Lower lobe of right lung (tissue), 2 donors: ENCODE results near the gene KRT4. TPM values are rescaled to one million over a fixed set of nuclear protein-coding genes. Genes with fewer than 3 reads are reported as not detected.

Experiments
- ATAC-seq, 2 donors: fragments of 200-7000 bp; cut with Tn5 transposase; one replicate each; pipeline ENCODE4 v1.9.1; 2020 to 2022; ENCODE audit warnings: mild to moderate bottlenecking in 2 of 2, moderate library complexity in 2 of 2
- DNase-seq: peaks from one replicate; pipeline ENCODE4 v3.0.0-alpha.2; 2020
- H3K27ac ChIP-seq: fragments of 200-600 bp; one replicate; pipeline ENCODE4 v1.8.0; 2022
- H3K27me3 ChIP-seq: fragments of 200-600 bp; one replicate; pipeline ENCODE4 v1.8.0; 2022; ENCODE audit warnings: low read depth
- H3K36me3 ChIP-seq: fragments of 200-600 bp; one replicate; pipeline ENCODE4 v1.8.0; 2022; ENCODE audit warnings: mild to moderate bottlenecking
- H3K4me1 ChIP-seq: fragments of 200-600 bp; one replicate; pipeline ENCODE4 v1.8.0; 2022
- H3K4me3 ChIP-seq: fragments of 200-600 bp; one replicate; pipeline ENCODE4 v1.8.0; 2022; ENCODE audit warnings: mild to moderate bottlenecking
- H3K9me3 ChIP-seq: fragments of 200-600 bp; one replicate; pipeline ENCODE4 v1.8.0; 2022
- intact Hi-C: fragments of 100-400 bp; cut with DNase I; formaldehyde crosslinking; loops from one replicate; pipeline ENCODE4 v1.11.0; 2022
- total RNA-seq: library from RNA; stranded (reverse); fragmentation: NEBNext Ultra II Directional; extraction: Animal tissue kit (Norgen Biotek cat#: 25700); gene quantifications from one replicate; pipeline ENCODE4 v1.2.1, GENCODE V29; 2021
- TF ChIP-seq, protein P1 (sequence below): fragments of 200-600 bp; IDR thresholded peaks from one replicate; pipeline ENCODE4 v1.8.0; 2022; ENCODE audit warnings: antibody characterized with exemption, mild to moderate bottlenecking
- donor health status: DM: no; HTN: yes; CAD: no; lungs with severe emphysema.

KRT4 gene
- total RNA-seq, 1 donor from 2014 or later, result 6.4 TPM

DNA sequence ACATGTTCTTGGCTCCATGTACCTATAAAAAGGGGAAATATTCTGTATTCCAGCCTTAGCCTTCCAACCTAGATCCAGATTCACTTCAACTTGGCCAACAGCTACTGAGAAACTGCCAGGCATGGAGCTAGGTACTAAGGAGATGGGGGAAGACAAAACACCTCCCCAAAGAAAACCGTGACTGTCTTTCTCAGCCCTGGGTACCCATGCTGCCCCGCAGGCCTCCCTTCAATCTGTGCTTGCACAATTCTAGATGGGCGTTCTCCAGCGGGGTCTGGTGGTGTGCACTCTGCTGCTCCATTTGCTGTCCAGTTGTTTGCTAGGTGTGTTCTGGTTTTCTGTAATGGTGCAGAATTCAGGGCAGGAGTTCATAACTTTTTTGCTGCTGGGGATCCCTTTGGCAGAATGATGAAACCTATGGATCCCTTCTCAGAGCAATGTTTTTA lies 817 bp upstream of the KRT4 start:
- intact Hi-C loops, result no loop called here
- H3K9me3 ChIP-seq, result no peaks in the 10 kb centered on the region
- no peak for DNase-seq
- peak; percentile 17 to 43 for ATAC-seq
- no peak overlapping the region for H3K27ac ChIP-seq
- H3K36me3 ChIP-seq, result no peaks in the 10 kb centered on the region
- peaks cover 8% of the 10 kb centered on the region for H3K4me1 ChIP-seq
- no peak overlapping the region for H3K4me3 ChIP-seq
- H3K27me3 ChIP-seq, result peaks cover 35% of the 10 kb centered on the region
- TF ChIP-seq, protein P1, sequence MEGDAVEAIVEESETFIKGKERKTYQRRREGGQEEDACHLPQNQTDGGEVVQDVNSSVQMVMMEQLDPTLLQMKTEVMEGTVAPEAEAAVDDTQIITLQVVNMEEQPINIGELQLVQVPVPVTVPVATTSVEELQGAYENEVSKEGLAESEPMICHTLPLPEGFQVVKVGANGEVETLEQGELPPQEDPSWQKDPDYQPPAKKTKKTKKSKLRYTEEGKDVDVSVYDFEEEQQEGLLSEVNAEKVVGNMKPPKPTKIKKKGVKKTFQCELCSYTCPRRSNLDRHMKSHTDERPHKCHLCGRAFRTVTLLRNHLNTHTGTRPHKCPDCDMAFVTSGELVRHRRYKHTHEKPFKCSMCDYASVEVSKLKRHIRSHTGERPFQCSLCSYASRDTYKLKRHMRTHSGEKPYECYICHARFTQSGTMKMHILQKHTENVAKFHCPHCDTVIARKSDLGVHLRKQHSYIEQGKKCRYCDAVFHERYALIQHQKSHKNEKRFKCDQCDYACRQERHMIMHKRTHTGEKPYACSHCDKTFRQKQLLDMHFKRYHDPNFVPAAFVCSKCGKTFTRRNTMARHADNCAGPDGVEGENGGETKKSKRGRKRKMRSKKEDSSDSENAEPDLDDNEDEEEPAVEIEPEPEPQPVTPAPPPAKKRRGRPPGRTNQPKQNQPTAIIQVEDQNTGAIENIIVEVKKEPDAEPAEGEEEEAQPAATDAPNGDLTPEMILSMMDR, result no peak

DNA sequence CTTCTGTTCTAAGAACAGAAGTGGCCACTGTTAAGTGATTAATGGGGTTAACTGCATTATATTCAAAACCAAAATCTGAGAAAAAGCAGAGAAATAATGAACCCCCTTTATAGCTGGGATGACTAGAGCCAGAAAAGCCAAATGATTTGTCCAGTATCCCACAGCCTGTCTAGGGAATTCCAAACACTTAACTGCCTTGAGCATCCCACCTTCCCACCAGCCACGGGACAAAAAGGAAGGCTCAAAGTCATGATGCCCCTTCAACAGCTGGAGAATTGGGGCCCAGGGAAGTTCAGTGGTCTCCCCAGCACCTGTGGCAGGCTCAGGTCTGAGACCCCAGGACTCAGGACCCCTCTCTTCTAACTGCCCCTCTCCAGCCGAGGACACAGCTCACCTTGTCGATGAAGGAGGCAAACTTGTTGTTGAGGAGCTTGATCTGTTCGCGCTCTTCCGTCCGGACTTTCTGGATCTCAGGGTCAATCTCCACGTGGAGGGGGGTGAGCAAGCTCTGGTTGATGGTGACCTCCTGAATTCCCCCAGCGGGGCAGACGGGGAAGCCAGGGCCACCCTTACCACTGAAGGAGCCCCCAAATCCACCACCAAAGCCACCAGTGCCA lies 605 bp downstream of the KRT4 start:
- TF ChIP-seq, protein P1, result no peak
- peaks cover 29% of the 10 kb centered on the region for H3K27me3 ChIP-seq
- intact Hi-C loops, result no loop called here
- no peaks in the 10 kb centered on the region for H3K36me3 ChIP-seq
- peaks cover 8% of the 10 kb centered on the region for H3K4me1 ChIP-seq
- H3K27ac ChIP-seq, result no peak overlapping the region
- no peaks in the 10 kb centered on the region for H3K9me3 ChIP-seq
- no peak for DNase-seq
- no peak for ATAC-seq
- no peak overlapping the region for H3K4me3 ChIP-seq

DNA sequence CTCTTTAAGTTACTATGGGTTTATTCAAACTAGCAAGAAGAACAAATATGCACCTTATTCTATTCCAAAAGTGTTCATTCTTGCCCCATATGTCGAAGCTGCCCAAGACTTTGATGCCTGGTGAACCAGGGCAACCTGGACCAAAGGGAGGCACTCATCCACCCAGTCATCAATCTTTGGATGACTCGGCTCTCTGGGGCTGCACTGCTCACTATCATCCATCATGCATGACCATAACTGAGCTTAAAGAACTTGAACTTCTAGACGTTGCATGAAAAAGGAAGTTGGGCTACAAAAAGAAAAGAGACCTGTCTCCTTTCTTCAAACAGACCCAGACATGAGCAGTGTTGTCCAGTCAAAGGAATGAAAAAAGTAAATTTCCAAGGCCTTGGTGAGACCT lies 1.2 kb downstream of the KRT4 start:
- Histone ChIP-seq H3K4me3 (no peak overlapping the region), H3K36me3 (no peaks in the 10 kb centered on the region), H3K27ac (no peak overlapping the region), H3K9me3 (no peaks in the 10 kb centered on the region), H3K4me1 (peaks cover 8% of the 10 kb centered on the region), H3K27me3 (peaks cover 28% of the 10 kb centered on the region)
- intact Hi-C loops, result no loop called here
- DNase-seq (no peak), ATAC-seq (no peak)
- TF ChIP-seq, protein P1, result no peak

DNA sequence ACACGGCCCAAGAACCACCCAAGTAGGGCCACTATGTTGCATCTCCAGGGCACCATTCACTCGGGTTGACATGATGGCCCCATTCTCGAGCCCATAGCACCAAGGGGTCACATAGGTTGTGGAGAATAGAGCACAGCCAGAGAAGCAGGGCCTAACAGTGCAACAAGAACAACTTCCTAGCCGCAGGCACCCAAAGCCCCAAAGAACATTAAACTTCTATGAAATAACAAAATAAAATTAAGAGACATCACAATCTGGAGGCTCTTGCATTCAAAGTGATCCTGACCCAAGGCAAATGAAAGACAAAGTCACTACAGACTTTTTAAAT lies 1.9 kb downstream of the KRT4 start:
- Histone ChIP-seq H3K27ac (no peak overlapping the region), H3K4me3 (no peak overlapping the region), H3K27me3 (peaks cover 28% of the 10 kb centered on the region), H3K9me3 (no peaks in the 10 kb centered on the region), H3K36me3 (no peaks in the 10 kb centered on the region), H3K4me1 (peaks cover 8% of the 10 kb centered on the region)
- DNase-seq (no peak), ATAC-seq (no peak)
- TF ChIP-seq, protein P1, result no peak
- intact Hi-C loops, result no loop called here

DNA sequence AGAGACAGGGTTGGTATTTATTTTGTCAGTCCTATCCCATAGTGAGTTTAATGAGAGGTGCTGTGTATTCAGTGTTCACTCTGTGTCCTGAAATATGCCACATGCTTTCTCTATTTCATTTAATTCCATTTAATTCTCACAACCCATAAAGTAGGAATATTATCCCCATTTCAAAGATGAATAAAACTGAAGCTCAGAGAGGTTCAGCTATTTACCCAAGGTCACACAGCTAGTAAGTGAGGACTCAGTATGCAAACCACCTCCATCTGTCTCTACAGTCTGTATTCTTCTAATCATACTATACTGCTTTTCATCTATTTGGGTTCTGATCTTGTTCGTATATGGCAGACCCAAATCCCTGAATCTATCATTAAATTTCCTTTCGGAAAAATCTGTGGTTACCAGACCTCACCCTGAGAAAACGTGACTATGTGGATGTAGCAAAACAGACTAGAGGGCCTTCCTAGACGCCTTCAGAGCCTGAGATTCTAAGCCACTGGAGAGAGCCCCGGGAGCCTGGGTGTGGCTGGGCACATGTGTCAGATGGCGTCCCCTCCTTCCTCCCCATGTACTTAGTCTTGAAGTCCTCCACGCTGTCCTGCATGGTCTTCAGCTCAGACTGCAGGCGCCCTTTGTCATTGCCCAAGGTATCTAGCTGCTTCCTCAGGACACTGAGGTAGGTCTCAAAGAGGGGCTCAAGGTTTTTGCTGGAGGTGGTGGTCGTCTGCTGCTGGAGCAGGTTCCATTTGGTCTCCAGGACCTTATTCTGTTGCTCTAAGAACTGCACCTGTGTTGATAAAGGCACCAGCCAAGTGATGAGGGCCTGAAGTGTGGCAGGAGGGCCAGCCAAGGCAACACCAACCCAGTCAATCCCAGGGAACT lies 2.5 kb downstream of the KRT4 start:
- DNase-seq (no peak), ATAC-seq (no peak)
- Histone ChIP-seq H3K27ac (no peak overlapping the region), H3K27me3 (peaks cover 29% of the 10 kb centered on the region), H3K4me1 (peaks cover 8% of the 10 kb centered on the region), H3K4me3 (no peak overlapping the region), H3K9me3 (no peaks in the 10 kb centered on the region), H3K36me3 (no peaks in the 10 kb centered on the region)
- intact Hi-C loops, result no loop called here
- TF ChIP-seq, protein P1, result no peak
